Stomach (tissue), 9 donors: ENCODE measurements around the gene RABGAP1L. TPM values are rescaled to one million over a fixed set of nuclear protein-coding genes. Genes with fewer than 3 reads are reported as not detected.

Experiments
- DNase-seq, 2 donors: peaks; one replicate each; pipeline versions ENCODE4 v3.0.0 to v3.0.0-alpha.2; 2013 to 2019
- H3K27ac ChIP-seq, 5 donors: fragments of 200-600 bp in 4 of 5; sonication (generic) in 4 of 5; one replicate each; pipeline ENCODE4 v1.5.1; 2013 to 2019; ENCODE audit warnings: mild to moderate bottlenecking in 1 of 5, moderate library complexity in 1 of 5
- H3K27me3 ChIP-seq, 3 donors: fragments of 200-600 bp; sonication (generic); one replicate each; pipeline ENCODE4 v1.5.1; 2017 to 2019; ENCODE audit warnings: mixed run types in 1 of 3
- H3K36me3 ChIP-seq, 4 donors: fragments of 200-600 bp; sonication (generic); 1 replicate in 3 of 4; 2 replicates in 1 of 4; pipeline ENCODE4 v1.5.1; 2016 to 2019
- H3K4me1 ChIP-seq, 4 donors: fragments of 200-600 bp; sonication (generic); one replicate each; pipeline ENCODE4 v1.5.1; 2016 to 2019
- H3K4me3 ChIP-seq, 4 donors: fragments of 200-600 bp; sonication (generic) in 3 of 4; one replicate each; pipeline ENCODE4 v1.5.1; 2016 to 2019; ENCODE audit warnings: mild to moderate bottlenecking in 1 of 4
- H3K9me3 ChIP-seq, 4 donors: fragments of 200-600 bp; sonication (generic); one replicate each; pipeline ENCODE4 v1.5.1; 2016 to 2019
- CTCF ChIP-seq, 7 experiments: fragments of 450-650 bp in 4 of 7; fragments of 200-600 bp in 3 of 7; sonication (generic) in 3 of 7; IDR thresholded peaks; one replicate each; pipeline ENCODE4 v1.5.1; 2016 to 2019; ENCODE audit warnings: antibody characterized with exemption in 7 of 7, control low read depth in 2 of 7, mild to moderate bottlenecking in 1 of 7
- EP300 ChIP-seq: sonication (generic); formaldehyde crosslinking; IDR thresholded peaks from one replicate; pipeline ENCODE4 v1.6.1; 2017; ENCODE audit warnings: antibody characterized with exemption
- POLR2A ChIP-seq, 4 donors: fragments of 450-650 bp; IDR thresholded peaks; one replicate each; pipeline ENCODE4 v1.6.1; 2016; ENCODE audit warnings: antibody characterized with exemption in 4 of 4, control low read depth in 2 of 4, mild to moderate bottlenecking in 1 of 4, moderate library complexity in 1 of 4
- POLR2AphosphoS5 ChIP-seq, 3 donors: sonication (generic); formaldehyde crosslinking; IDR thresholded peaks; one replicate each; pipeline ENCODE4 v1.6.1; 2016; ENCODE audit warnings: antibody characterized with exemption in 3 of 3
- WGBS, 5 donors: extraction: QIAGEN DNeasy Blood & Tissue Kit in 3 of 5; methylation state at CpG; one replicate each; pipeline versions ENCODE4 v1.1.5 to v1.1.7; 2013 to 2018; 5-methylcytosine and 5-hydroxymethylcytosine counted together
- intact Hi-C: fragments of 100-400 bp; cut with DNase I; formaldehyde crosslinking; loops from one replicate; pipeline ENCODE4 v1.15.1; 2023; ENCODE audit warnings: low total_unique reads
- polyA plus RNA-seq, 3 donors: library from polyadenylated mRNA; stranded (reverse); fragments of 200-250 nt; gene quantifications; one replicate each; pipeline ENCODE4 v1.2.3, GENCODE V29; 2013
- total RNA-seq, 5 donors: library from RNA; depleted of rRNA; stranded (reverse); fragments of >200 nt; gene quantifications; one replicate each; pipeline versions ENCODE4 v1.1.0 to v1.2.3, GENCODE V29; 2014 to 2016
- donor health status: healthy with polysubstance abuse.
- donor health status: Bipolar disorder and iron deficiency.
- donor health status: healthy.

RABGAP1L gene
- total and polyA plus RNA-seq, 8 donors: 14.2 to 238 (median 57.9) TPM

DNA sequence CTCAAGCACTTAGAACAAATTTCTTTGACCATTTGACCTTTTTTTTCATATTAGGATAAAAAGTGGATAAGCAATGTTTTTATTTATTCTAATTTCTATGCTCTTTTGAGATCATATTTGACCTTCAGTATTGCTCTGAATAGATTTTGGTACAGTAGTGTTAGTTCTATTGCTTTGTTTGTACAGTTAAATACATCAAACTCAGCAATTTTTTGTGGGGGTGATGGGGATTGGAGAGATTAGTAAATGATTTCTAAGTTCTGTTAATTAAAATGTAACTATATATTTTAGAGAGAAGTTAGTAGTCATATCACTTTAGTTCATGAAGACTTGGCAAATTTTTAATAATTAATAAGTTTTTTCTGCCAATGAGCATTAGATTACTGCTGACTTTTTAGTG lies 286.0 kb downstream of the RABGAP1L start:
- H3K36me3 ChIP-seq: no peaks in the 10 kb centered on the region
- no peak for DNase-seq
- no peaks in the 10 kb centered on the region for H3K27me3 ChIP-seq
- H3K4me1 ChIP-seq: peaks cover 0 to 16% (median 5%) of the 10 kb centered on the region in 4 donors
- H3K27ac ChIP-seq: no peak overlapping the region
- intact Hi-C loops: no loop called here
- H3K4me3 ChIP-seq: no peak overlapping the region
- H3K9me3 ChIP-seq: no peaks in the 10 kb centered on the region
- TF ChIP-seq CTCF (IDR thresholded peaks at IDR 0.05) (no peak), POLR2AphosphoS5 (IDR thresholded peaks at IDR 0.05) (no peak)

DNA sequence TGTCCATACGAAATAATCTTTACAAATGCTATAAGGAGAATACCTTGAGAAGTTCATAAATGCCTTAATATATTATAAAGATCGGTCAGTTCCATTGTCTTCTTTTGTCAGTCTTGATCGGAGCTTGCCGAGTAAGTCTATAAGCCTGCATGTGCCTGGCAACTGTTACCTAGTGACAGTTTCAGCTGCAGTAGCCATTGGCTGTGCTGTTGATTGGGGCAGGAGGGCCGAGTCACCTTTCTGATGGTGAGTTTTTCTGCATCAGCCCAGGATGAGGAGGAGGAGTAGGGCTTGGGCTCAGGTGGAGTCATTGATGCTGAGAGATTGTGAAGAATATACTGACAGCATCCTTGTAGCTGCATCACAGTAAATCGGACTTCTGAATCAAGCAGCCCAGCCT lies 286.5 kb downstream of the RABGAP1L start:
- DNase-seq: peak in 1 of 2 donors; percentile 29
- H3K4me1 ChIP-seq: peaks cover 0 to 16% (median 5%) of the 10 kb centered on the region in 4 donors
- H3K9me3 ChIP-seq: no peaks in the 10 kb centered on the region
- H3K27me3 ChIP-seq: no peaks in the 10 kb centered on the region
- TF ChIP-seq CTCF (IDR thresholded peaks at IDR 0.05): no peak
- no peak for TF ChIP-seq POLR2AphosphoS5 (IDR thresholded peaks at IDR 0.05)
- TF ChIP-seq POLR2A (IDR thresholded peaks at IDR 0.05): no peak
- no peak for TF ChIP-seq EP300
- H3K4me3 ChIP-seq: no peak overlapping the region
- H3K36me3 ChIP-seq: no peaks in the 10 kb centered on the region
- intact Hi-C loops: no loop called here
- WGBS, 5 donors: 48 to 72% (median 70%) methylated on average over 6 of the region's 6 CpGs
- H3K27ac ChIP-seq: no peak overlapping the region

- no peaks in the 10 kb centered on the region for H3K27me3 ChIP-seq
- no peak within 1 kb of the TSS for H3K27ac ChIP-seq
- H3K36me3 ChIP-seq: no peaks in the 10 kb centered on the region
- H3K4me3 ChIP-seq: no peak within 1 kb of the TSS
- no peak for TF ChIP-seq CTCF (IDR thresholded peaks at IDR 0.05)
- no peak for TF ChIP-seq EP300
- no peak for TF ChIP-seq POLR2AphosphoS5 (IDR thresholded peaks at IDR 0.05)
- TF ChIP-seq POLR2A (IDR thresholded peaks at IDR 0.05): no peak
- WGBS, 5 donors: 83 to 91% (median 85%) methylated on average over 8 to 11 of the region's 11 CpGs
- DNase-seq: no peak
- H3K4me1 ChIP-seq: peaks cover 0 to 16% (median 5%) of the 10 kb centered on the region in 4 donors
- H3K9me3 ChIP-seq: no peaks in the 10 kb centered on the region
- intact Hi-C loops: no loop called here
Observed at GRCh38 chr1:174447866-174448530, 288.7 kb downstream of the RABGAP1L start, which contains the start of gene GPR52. Gene GPR52, plus strand, starts transcription at chr1:174447964. Its CDS starts 148 bp downstream, at chr1:174448112.

DNA sequence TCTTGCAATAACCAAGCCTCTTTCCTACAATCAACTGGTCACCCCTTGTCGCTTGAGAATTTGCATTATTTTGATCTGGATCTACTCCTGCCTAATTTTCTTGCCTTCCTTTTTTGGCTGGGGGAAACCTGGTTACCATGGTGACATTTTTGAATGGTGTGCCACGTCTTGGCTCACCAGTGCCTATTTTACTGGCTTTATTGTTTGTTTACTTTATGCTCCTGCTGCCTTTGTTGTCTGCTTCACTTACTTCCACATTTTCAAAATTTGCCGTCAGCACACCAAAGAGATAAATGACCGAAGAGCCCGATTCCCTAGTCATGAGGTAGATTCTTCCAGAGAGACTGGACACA lies 289.2 kb downstream of the RABGAP1L start:
- TF ChIP-seq POLR2A (IDR thresholded peaks at IDR 0.05) (no peak), CTCF (IDR thresholded peaks at IDR 0.05) (no peak), EP300 (no peak), POLR2AphosphoS5 (IDR thresholded peaks at IDR 0.05) (no peak)
- H3K4me1 ChIP-seq: peaks cover 0 to 16% (median 5%) of the 10 kb centered on the region in 4 donors
- H3K9me3 ChIP-seq: no peaks in the 10 kb centered on the region
- no peak overlapping the region for H3K27ac ChIP-seq
- WGBS, 5 donors: 76 to 89% (median 86%) methylated on average over 5 of the region's 5 CpGs
- DNase-seq: no peak
- H3K36me3 ChIP-seq: no peaks in the 10 kb centered on the region
- H3K27me3 ChIP-seq: no peaks in the 10 kb centered on the region
- H3K4me3 ChIP-seq: no peak overlapping the region
- intact Hi-C loops: no loop called here
